ENCODE results near the gene CCDC149.

Gene CCDC149

DNA sequence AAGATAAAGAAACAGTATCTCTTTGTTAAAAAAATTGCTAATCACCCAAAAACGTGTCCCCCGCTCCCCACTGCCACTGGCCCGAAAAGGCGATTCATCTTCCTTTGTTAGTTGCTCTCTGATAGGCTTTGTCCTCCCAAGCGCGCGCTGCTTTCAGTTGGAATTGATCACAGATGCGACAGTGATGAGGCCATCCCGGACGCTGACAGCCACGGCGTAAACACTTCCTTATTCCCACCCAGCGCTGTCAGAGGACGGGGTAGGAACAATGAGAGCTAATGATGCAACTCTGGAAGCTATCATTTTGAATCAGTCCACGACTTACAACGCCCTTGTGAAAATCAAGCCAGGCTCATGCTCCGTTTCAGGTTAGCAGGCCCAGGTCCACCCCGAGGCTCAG is 96.0 kb downstream of the CCDC149 start:
- no peaks in the 10 kb centered on the region for H3K4me1 Mint-ChIP-seq (ENCODE audit: low read depth)
- H3K4me3 Mint-ChIP-seq, result no peak overlapping the region
- no peaks in the 10 kb centered on the region for H3K36me3 Mint-ChIP-seq
- H3K27ac Mint-ChIP-seq, result no peak overlapping the region
- H3K27me3 Mint-ChIP-seq, result no peaks in the 10 kb centered on the region
- H3K9me3 Mint-ChIP-seq (ENCODE audit: low read depth), result peaks cover 7% of the 10 kb centered on the region

DNA sequence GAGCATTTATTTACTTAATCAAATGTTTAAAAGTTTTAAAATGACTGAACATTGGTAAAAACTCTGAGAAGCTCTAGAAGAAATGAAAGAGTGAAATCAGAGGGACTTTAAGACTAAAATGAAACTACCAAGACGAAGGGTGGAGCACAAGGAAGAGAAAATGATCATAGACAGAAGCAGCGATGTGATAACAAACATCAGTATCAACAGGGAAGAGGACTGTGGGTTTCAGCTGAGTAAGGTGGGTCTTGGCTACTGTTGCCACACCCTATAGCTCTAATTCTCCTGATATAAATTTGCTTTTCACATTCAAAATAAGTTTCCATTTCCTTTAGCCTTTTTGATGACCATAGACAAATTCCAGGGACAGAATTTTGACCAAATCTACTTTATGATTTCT is 99.1 kb downstream of the CCDC149 start:
- Mint-ChIP-seq H3K4me1 (ENCODE audit: low read depth) (no peaks in the 10 kb centered on the region), H3K27me3 (no peaks in the 10 kb centered on the region), H3K9me3 (ENCODE audit: low read depth) (peaks cover 7% of the 10 kb centered on the region), H3K27ac (no peak overlapping the region), H3K36me3 (no peaks in the 10 kb centered on the region), H3K4me3 (no peak overlapping the region)

DNA sequence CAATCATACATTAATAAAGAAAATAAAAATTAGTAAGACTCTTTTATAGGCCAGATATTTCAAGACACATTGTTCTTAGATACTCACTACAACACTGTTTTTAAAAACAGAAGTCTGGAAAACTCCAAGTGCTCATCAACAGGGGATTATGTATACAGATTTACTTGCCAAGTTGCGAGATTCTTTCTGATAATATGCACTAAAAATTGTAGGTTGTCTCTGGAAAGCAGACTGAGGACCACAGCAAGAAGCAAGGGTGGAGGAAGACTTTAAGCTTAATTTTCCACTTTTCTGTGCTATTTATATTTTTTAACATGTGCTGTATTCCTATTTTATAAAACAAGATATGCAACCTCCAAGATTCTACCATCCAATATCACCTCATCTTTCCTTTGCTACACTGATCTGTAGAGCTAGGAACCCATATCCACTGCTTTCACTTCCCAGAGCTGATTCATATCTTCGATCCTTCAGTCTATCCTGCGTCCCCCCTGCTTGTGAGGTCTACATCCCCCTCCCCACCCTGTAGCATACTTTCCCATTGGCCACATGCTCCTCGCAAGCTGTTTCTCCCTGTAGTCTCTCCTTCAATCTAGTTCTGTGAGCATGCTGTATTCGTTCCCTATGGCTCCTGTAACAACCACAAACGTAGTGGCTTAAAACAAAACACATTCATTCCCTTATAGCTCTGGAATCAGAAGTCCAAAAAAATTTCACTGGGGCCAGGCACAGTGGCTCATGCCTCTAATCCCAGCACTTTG is 101.8 kb downstream of the CCDC149 start:
- Mint-ChIP-seq H3K36me3 (no peaks in the 10 kb centered on the region), H3K4me1 (ENCODE audit: low read depth) (no peaks in the 10 kb centered on the region), H3K4me3 (no peak overlapping the region), H3K27ac (no peak overlapping the region), H3K27me3 (peaks cover 2% of the 10 kb centered on the region), H3K9me3 (ENCODE audit: low read depth) (peaks cover 7% of the 10 kb centered on the region)

DNA sequence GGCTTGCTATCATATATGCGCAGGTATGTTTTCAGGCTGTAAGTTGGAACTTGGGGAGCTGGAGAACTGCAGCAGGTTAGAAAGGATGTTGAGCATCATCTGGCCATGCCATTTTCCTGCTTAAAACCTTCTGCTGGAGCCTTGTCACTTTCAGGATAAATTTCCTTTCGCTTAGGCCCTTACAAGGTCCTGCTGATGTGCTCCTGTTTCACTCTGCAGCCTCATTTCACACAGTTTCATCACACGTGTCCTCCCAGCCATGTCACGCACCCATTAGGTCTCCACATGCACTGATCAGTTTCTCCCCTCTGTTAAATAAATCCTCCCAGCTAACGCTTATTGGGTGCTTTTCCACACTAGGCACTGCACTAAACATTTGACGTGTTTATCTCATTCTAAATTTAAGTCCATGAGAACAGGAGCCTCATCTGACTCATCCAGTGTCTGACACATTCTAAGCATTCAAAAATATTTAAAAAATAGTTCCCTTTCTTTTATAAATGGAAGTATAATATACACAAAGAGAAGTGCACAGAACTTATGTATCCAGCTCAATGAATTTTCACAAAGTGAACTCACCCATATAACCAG is 102.9 kb downstream of the CCDC149 start:
- Mint-ChIP-seq H3K4me3 (no peak overlapping the region), H3K27me3 (peaks cover 2% of the 10 kb centered on the region), H3K27ac (no peak overlapping the region), H3K36me3 (no peaks in the 10 kb centered on the region), H3K9me3 (ENCODE audit: low read depth) (peaks cover 7% of the 10 kb centered on the region), H3K4me1 (ENCODE audit: low read depth) (no peaks in the 10 kb centered on the region)

GRCh38 chr4:24809376-24809775 is 103.5 kb downstream of the CCDC149 start:
- Mint-ChIP-seq H3K4me1 (ENCODE audit: low read depth) (no peaks in the 10 kb centered on the region), H3K4me3 (no peak overlapping the region), H3K27ac (no peak overlapping the region), H3K27me3 (peaks cover 4% of the 10 kb centered on the region), H3K36me3 (no peaks in the 10 kb centered on the region), H3K9me3 (ENCODE audit: low read depth) (peaks cover 7% of the 10 kb centered on the region)

- H3K36me3 Mint-ChIP-seq, result no peaks in the 10 kb centered on the region
Observed at GRCh38 chr4:24808955-24809354, 103.9 kb downstream of the CCDC149 start.

DNA sequence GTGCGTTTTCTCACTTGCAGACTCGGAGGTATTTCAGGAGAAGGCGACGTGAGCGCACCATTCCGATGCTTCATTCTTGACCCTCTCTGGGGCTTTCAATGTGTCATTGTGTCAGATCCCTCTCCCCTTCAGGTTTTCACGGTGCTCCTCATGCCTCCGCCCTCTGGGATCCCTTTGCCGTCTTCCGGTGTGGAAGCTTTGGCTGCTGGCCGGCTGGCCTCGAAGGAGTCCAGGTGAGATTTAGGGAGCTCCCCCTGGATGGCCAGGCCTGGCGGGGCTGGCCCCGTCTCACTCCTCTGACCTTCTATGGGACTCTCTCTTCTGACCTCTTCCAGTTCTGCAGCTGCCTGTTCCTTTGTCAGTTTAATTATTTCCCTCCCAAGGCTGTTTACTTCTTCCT is 104.6 kb downstream of the CCDC149 start:
- H3K9me3 Mint-ChIP-seq (ENCODE audit: low read depth), result peaks cover 7% of the 10 kb centered on the region
- H3K4me3 Mint-ChIP-seq, result no peak overlapping the region
- no peak overlapping the region for H3K27ac Mint-ChIP-seq
- H3K27me3 Mint-ChIP-seq, result peaks cover 5% of the 10 kb centered on the region
- H3K36me3 Mint-ChIP-seq, result no peaks in the 10 kb centered on the region
- no peaks in the 10 kb centered on the region for H3K4me1 Mint-ChIP-seq (ENCODE audit: low read depth)

More at GRCh38 chr4:24808955-24809354, 103.9 kb downstream of the CCDC149 start:
- peaks cover 4% of the 10 kb centered on the region for H3K27me3 Mint-ChIP-seq
- no peak overlapping the region for H3K4me3 Mint-ChIP-seq
- H3K27ac Mint-ChIP-seq, result no peak overlapping the region
- peaks cover 7% of the 10 kb centered on the region for H3K9me3 Mint-ChIP-seq (ENCODE audit: low read depth)
- H3K4me1 Mint-ChIP-seq (ENCODE audit: low read depth), result no peaks in the 10 kb centered on the region

- peaks cover 7% of the 10 kb centered on the region for H3K9me3 Mint-ChIP-seq (ENCODE audit: low read depth)
- no peak overlapping the region for H3K4me3 Mint-ChIP-seq
- H3K4me1 Mint-ChIP-seq (ENCODE audit: low read depth), result no peaks in the 10 kb centered on the region
Observed at GRCh38 chr4:24807611-24808010, 105.2 kb downstream of the CCDC149 start.

DNA sequence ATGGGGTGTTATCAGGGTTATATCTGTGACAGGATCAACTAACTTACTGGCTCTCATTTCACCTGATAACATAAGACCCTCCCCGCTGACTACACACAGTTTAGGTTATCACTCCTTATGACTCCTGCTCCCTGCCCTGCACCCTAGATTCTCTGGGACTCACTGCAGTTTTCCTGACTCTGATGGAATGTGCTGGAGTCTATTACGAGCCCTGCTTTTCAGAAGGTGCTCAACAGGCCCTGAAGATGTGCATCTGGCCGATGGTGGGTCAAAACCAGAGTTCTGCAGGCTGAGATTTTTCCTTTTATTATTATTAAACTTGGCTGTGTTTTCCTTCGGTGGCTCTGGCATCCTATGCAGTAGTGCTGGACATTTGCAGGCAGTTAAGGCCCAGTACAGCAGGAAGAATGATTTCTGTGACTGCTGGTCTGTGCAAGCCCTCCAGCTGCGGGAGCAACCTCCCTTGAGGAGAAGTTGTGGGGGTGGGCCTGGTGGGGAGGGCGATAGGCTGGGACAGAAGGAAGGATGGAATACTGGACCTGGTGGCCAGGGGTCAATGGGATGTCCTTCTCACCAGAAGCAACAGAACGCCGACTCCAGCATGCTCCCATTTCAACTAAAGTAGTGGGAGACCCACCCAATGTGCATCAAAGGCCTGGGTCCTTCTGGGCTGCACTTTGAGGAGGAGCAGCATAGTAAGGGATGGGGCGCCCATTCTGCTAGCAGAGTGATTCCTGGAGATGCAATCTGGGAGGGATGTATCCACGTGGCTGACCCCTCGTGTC is 106.4 kb downstream of the CCDC149 start:
- no peaks in the 10 kb centered on the region for H3K9me3 Mint-ChIP-seq (ENCODE audit: low read depth)
- H3K4me3 Mint-ChIP-seq, result no peak overlapping the region
- no peaks in the 10 kb centered on the region for H3K36me3 Mint-ChIP-seq
- H3K4me1 Mint-ChIP-seq (ENCODE audit: low read depth), result no peaks in the 10 kb centered on the region
- no peak overlapping the region for H3K27ac Mint-ChIP-seq
- peaks cover 21% of the 10 kb centered on the region for H3K27me3 Mint-ChIP-seq

More at GRCh38 chr4:24807611-24808010, 105.2 kb downstream of the CCDC149 start:
- H3K27ac Mint-ChIP-seq, result no peak overlapping the region
- no peaks in the 10 kb centered on the region for H3K36me3 Mint-ChIP-seq
- peaks cover 9% of the 10 kb centered on the region for H3K27me3 Mint-ChIP-seq

DNA sequence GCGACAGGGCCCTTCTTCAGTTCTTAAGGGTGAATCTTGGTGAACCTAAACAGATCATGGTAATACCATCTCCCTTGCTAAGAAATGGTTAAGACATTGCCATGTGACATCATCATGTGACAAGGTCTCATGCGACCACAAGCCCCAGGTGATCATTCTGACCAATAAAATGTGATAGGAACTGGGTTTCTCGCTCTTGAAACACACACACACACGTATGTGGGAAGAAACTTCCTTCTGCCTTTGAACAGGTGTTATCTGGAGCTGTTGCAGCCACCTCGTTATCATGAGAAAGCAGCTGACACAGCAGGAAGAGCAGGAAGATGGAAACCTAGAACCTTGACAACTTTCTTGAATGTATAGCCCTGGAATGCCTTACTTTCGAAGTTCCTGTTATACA is 107.3 kb downstream of the CCDC149 start:
- H3K36me3 Mint-ChIP-seq, result no peaks in the 10 kb centered on the region
- peaks cover 2% of the 10 kb centered on the region for H3K4me1 Mint-ChIP-seq (ENCODE audit: low read depth)
- peaks cover 26% of the 10 kb centered on the region for H3K27me3 Mint-ChIP-seq
- H3K4me3 Mint-ChIP-seq, result no peak overlapping the region
- H3K27ac Mint-ChIP-seq, result no peak overlapping the region
- H3K9me3 Mint-ChIP-seq (ENCODE audit: low read depth), result no peaks in the 10 kb centered on the region

GRCh38 chr4:24805067-24805466 is 107.8 kb downstream of the CCDC149 start:
- Mint-ChIP-seq H3K27ac (no peak overlapping the region), H3K4me1 (ENCODE audit: low read depth) (peaks cover 5% of the 10 kb centered on the region), H3K27me3 (peaks cover 26% of the 10 kb centered on the region), H3K9me3 (ENCODE audit: low read depth) (no peaks in the 10 kb centered on the region), H3K36me3 (no peaks in the 10 kb centered on the region), H3K4me3 (no peak overlapping the region)

GRCh38 chr4:24802648-24803047 is 110.2 kb downstream of the CCDC149 start:
- H3K4me3 Mint-ChIP-seq, result no peak overlapping the region
- no peaks in the 10 kb centered on the region for H3K9me3 Mint-ChIP-seq (ENCODE audit: low read depth)
- H3K27me3 Mint-ChIP-seq, result peaks cover 33% of the 10 kb centered on the region
- no peak overlapping the region for H3K27ac Mint-ChIP-seq
- H3K4me1 Mint-ChIP-seq (ENCODE audit: low read depth), result peaks cover 5% of the 10 kb centered on the region
- H3K36me3 Mint-ChIP-seq, result no peaks in the 10 kb centered on the region

- H3K27me3 Mint-ChIP-seq, result peaks cover 36% of the 10 kb centered on the region
- H3K27ac Mint-ChIP-seq, result no peak overlapping the region
- no peak overlapping the region for H3K4me3 Mint-ChIP-seq
- H3K4me1 Mint-ChIP-seq (ENCODE audit: low read depth), result peaks cover 5% of the 10 kb centered on the region
- no peaks in the 10 kb centered on the region for H3K36me3 Mint-ChIP-seq
- no peaks in the 10 kb centered on the region for H3K9me3 Mint-ChIP-seq (ENCODE audit: low read depth)
Observed at GRCh38 chr4:24801136-24801855, 111.5 kb downstream of the CCDC149 start.

DNA sequence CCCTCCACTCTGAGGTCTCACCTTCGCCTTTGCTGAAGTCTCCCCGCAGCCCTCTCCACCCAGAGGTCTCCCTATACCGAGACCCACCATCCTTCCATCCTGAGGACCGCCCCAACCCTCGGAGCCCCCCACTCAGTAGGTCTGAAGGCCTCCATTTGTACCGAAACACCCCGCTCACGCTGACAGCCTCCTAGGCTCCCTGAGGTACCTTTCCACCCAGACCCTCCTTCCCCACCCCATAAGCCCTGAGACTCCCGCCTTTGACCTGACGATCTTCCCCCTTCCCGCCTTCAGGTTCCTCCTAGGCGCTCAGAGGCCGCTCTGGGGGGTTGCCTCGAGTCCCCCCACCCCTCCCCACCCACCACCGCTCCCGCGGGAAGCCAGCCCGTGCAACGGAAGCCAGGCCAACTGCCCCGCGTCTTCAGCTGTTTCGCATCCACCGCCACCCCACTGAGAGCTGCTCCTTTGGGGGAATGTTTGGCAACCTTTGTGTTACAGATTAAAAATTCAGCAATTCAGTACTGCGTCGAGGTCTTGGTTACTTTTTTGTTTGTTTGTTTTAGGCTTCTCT is 112.4 kb downstream of the CCDC149 start:
- Mint-ChIP-seq H3K4me1 (ENCODE audit: low read depth) (peaks cover 5% of the 10 kb centered on the region), H3K9me3 (ENCODE audit: low read depth) (no peaks in the 10 kb centered on the region), H3K36me3 (no peaks in the 10 kb centered on the region), H3K4me3 (no peak overlapping the region), H3K27ac (no peak overlapping the region), H3K27me3 (peaks cover 38% of the 10 kb centered on the region)
